GM23338 (cell line): Measurements from ENCODE around the gene CPE. TPM values are rescaled to one million over a fixed set of nuclear protein-coding genes. Genes with fewer than 3 reads are reported as not detected.

Experiments used
- ATAC-seq: fragments of 200-7000 bp; cut with Tn5 transposase; 3 replicates; pipeline ENCODE4 v1.9.1; 2020
- DNase-seq: peaks from one replicate; pipeline ENCODE4 v3.0.0-alpha.2; 2015; ENCODE audit warnings: low spot score
- H2AFZ ChIP-seq: fragments of 200-600 bp; sonication (generic); 2 replicates; pipeline ENCODE4 v1.8.0; 2016; ENCODE audit warnings: antibody characterized with exemption, mild to moderate bottlenecking, moderate library complexity
- H3F3A ChIP-seq: fragments of 200-600 bp; sonication (generic); replicated peaks from 2 replicates; pipeline ENCODE4 v1.8.0; 2017; ENCODE audit warnings: antibody characterized with exemption, mixed run types, low read depth
- H3K27ac ChIP-seq: fragments of 200-600 bp; sonication (generic); 2 replicates; pipeline ENCODE4 v1.6.1; 2016; ENCODE audit warnings: low read depth
- H3K27me3 ChIP-seq: fragments of 200-600 bp; sonication (generic); 2 replicates; pipeline ENCODE4 v1.8.0; 2016; ENCODE audit warnings: mild to moderate bottlenecking, mixed run types, moderate library complexity; ENCODE audit not compliant: insufficient read depth
- H3K36me3 ChIP-seq: fragments of 200-600 bp; sonication (generic); 2 replicates; pipeline ENCODE4 v1.8.0; 2016; ENCODE audit warnings: mild to moderate bottlenecking; ENCODE audit not compliant: insufficient read depth
- H3K4me1 ChIP-seq: fragments of 200-600 bp; sonication (generic); 2 replicates; pipeline ENCODE4 v1.8.0; 2016; ENCODE audit warnings: mild to moderate bottlenecking, moderate library complexity; ENCODE audit not compliant: insufficient read depth
- H3K4me2 ChIP-seq: fragments of 200-600 bp; sonication (generic); 2 replicates; pipeline ENCODE4 v1.7.1; 2017; ENCODE audit warnings: mixed run types
- H3K4me3 ChIP-seq: fragments of 200-600 bp; sonication (generic); 2 replicates; pipeline ENCODE4 v1.6.1; 2016; ENCODE audit warnings: mixed run types
- H3K79me2 ChIP-seq: fragments of 200-600 bp; sonication (generic); replicated peaks from 2 replicates; pipeline ENCODE4 v1.8.0; 2017; ENCODE audit warnings: mild to moderate bottlenecking; ENCODE audit not compliant: insufficient read depth
- H3K9me2 ChIP-seq: fragments of 200-600 bp; sonication (generic); 2 replicates; pipeline ENCODE4 v1.8.0; 2017; ENCODE audit not compliant: insufficient read depth
- H4K20me1 ChIP-seq: fragments of 200-600 bp; sonication (generic); replicated peaks from 2 replicates; pipeline ENCODE4 v1.8.0; 2017; ENCODE audit warnings: mild to moderate bottlenecking; ENCODE audit not compliant: insufficient read depth
- H3K27ac Mint-ChIP-seq: 2 replicates; pipeline ENCODE4 v1.8.0; 2020; ENCODE audit warnings: inconsistent platforms, mild to moderate bottlenecking, moderate library complexity, mixed read lengths
- H3K27me3 Mint-ChIP-seq: 3 replicates; pipeline ENCODE4 v1.8.0; 2022; ENCODE audit warnings: low read depth, mild to moderate bottlenecking, moderate library complexity, mixed read lengths, inconsistent platforms; ENCODE audit not compliant: insufficient read depth, poor library complexity
- H3K36me3 Mint-ChIP-seq: 3 replicates; pipeline ENCODE4 v1.8.0; 2021; ENCODE audit warnings: low read depth, mild to moderate bottlenecking, inconsistent platforms, moderate library complexity, mixed read lengths
- H3K4me1 Mint-ChIP-seq: 3 replicates; pipeline ENCODE4 v1.8.0; 2020; ENCODE audit warnings: mild to moderate bottlenecking, inconsistent platforms, mixed read lengths
- H3K4me3 Mint-ChIP-seq: 3 replicates; pipeline ENCODE4 v1.8.0; 2021; ENCODE audit warnings: moderate library complexity, mild to moderate bottlenecking, inconsistent platforms, mixed read lengths
- H3K9me3 Mint-ChIP-seq: 3 replicates; pipeline ENCODE4 v1.8.0; 2020; ENCODE audit warnings: moderate library complexity, mild to moderate bottlenecking, inconsistent platforms, mixed read lengths
- CREB1 ChIP-seq: fragments of 250-450 bp; sonication (Bioruptor Pico); IDR thresholded peaks from 2 replicates; pipeline ENCODE4 v1.5.0; 2020; ENCODE audit warnings: low read depth, mild to moderate bottlenecking, moderate library complexity
- CTCF ChIP-seq, 2 experiments: fragments of 200-600 bp in 1 of 2; sonication (generic) in 1 of 2; conservative IDR thresholded peaks; 2 replicates each; pipeline versions ENCODE4 v1.5.1 to v1.6.1; 2016 to 2017; ENCODE audit warnings: antibody characterized with exemption in 2 of 2, low read depth in 2 of 2, mild to moderate bottlenecking in 2 of 2, moderate library complexity in 1 of 2
- ETS1 ChIP-seq: IDR thresholded peaks from 2 replicates; pipeline ENCODE4 v1.6.1; 2016; ENCODE audit warnings: antibody characterized with exemption
- EZH2 ChIP-seq: fragments of 200-600 bp; sonication (generic); IDR thresholded peaks from one replicate; pipeline ENCODE4 v1.8.0; 2017; ENCODE audit warnings: antibody characterized with exemption, mild to moderate bottlenecking, low read depth; ENCODE audit not compliant: unreplicated experiment
- EZH2phosphoT487 ChIP-seq: fragments of 200-600 bp; sonication (generic); IDR thresholded peaks from one replicate; pipeline ENCODE4 v1.8.1; 2018; ENCODE audit warnings: antibody characterized with exemption; ENCODE audit not compliant: unreplicated experiment
- JUNB ChIP-seq: IDR thresholded peaks from one replicate; pipeline ENCODE4 v1.6.1; 2016; ENCODE audit warnings: antibody characterized with exemption; ENCODE audit not compliant: unreplicated experiment
- NANOG ChIP-seq: IDR thresholded peaks from 2 replicates; pipeline ENCODE4 v1.6.1; 2016; ENCODE audit warnings: antibody characterized with exemption, borderline replicate concordance
- POLR2AphosphoS5 ChIP-seq: IDR thresholded peaks from 2 replicates; pipeline ENCODE4 v1.6.1; 2016; ENCODE audit warnings: antibody characterized with exemption, low read depth
- REST ChIP-seq: IDR thresholded peaks from one replicate; pipeline ENCODE4 v1.6.1; 2018; ENCODE audit warnings: antibody characterized with exemption; ENCODE audit not compliant: unreplicated experiment
- STAT1 ChIP-seq: IDR thresholded peaks from one replicate; pipeline ENCODE4 v1.6.1; 2016; ENCODE audit warnings: antibody characterized with exemption; ENCODE audit not compliant: unreplicated experiment
- ZNF114 ChIP-seq: fragments of 250-450 bp; sonication (Bioruptor Pico); IDR thresholded peaks from 2 replicates; pipeline ENCODE4 v1.5.0; 2020; ENCODE audit warnings: mild to moderate bottlenecking, moderate library complexity
- ZNF331 ChIP-seq: fragments of 250-450 bp; sonication (Bioruptor Pico); IDR thresholded peaks from 2 replicates; pipeline ENCODE4 v1.5.0; 2020; ENCODE audit warnings: low read depth, mild to moderate bottlenecking, moderate library complexity
- ZNF462 ChIP-seq: fragments of 250-450 bp; sonication (Bioruptor Pico); IDR thresholded peaks from 2 replicates; pipeline ENCODE4 v1.5.0; 2020; ENCODE audit warnings: mild to moderate bottlenecking, moderate library complexity
- polyA plus RNA-seq: library from polyadenylated mRNA; unstranded; fragments of >200 nt; fragmentation: Nextera tagmentation; extraction: Ambion mirVana; gene quantifications from 2 replicates; pipeline ENCODE4 v1.2.1, GENCODE V29; 2016
- total RNA-seq: library from RNA; depleted of rRNA; stranded (reverse); fragments of >200 nt; shearing (Covaris generic); gene quantifications from 2 replicates; pipeline ENCODE4 v1.2.3, GENCODE V29; 2014

The CPE gene
- total and polyA plus RNA-seq, 2 experiments from 2014 or later = 10.3 to 16.5 TPM

- Histone ChIP-seq H3F3A (no peaks in the 10 kb centered on the region), H3K4me2 (no peak overlapping the region), H3K27ac (no peak overlapping the region), H4K20me1 (no peaks in the 10 kb centered on the region), H3K4me3 (no peak overlapping the region), H3K9me2 (no peaks in the 10 kb centered on the region; the same call in 1 of the 2 replicates), H3K36me3 (peaks cover 19% of the 10 kb centered on the region; the same call in 1 of the 2 replicates), H3K4me1 (no peaks in the 10 kb centered on the region), H2AFZ (no peak overlapping the region), H3K27me3 (no peaks in the 10 kb centered on the region), H3K79me2 (no peaks in the 10 kb centered on the region)
- DNase-seq (no peak), ATAC-seq (no peak)
- Mint-ChIP-seq H3K27ac (no peak overlapping the region), H3K36me3 (peaks cover 51% of the 10 kb centered on the region), H3K9me3 (peaks cover 7% of the 10 kb centered on the region), H3K4me1 (no peaks in the 10 kb centered on the region), H3K4me3 (no peak overlapping the region), H3K27me3 (peaks cover 3% of the 10 kb centered on the region)
- TF ChIP-seq EZH2 (no peak), REST (no peak), ZNF331 (CRISPR knock-in tag) (no peak), JUNB (no peak), CREB1 (no peak), POLR2AphosphoS5 (no peak), STAT1 (no peak), ZNF462 (no peak), CTCF (conservative IDR thresholded peaks at IDR 0.05; ENCODE audit: low read depth in 2 of 2) (no peak), EZH2phosphoT487 (no peak), ZNF114 (no peak), NANOG (no peak), ETS1 (no peak)
These were observed 97.6 kb downstream of the CPE start for GRCh38 chr4:165476214-165477098.
